Activated T-helper 9 cell treated with anti-CD3 and anti-CD28 coated beads, Interleukin-2, amount 50 U/mL, for 16 hours (primary cell): ENCODE measurements around the gene TMEM51.
A peak's percentile ranks its signal among the peaks of the same experiment; 100 is the strongest.

Experiments
- DNase-seq: peaks from one replicate; pipeline ENCODE4 v3.0.0-alpha.2; 2020; ENCODE audit warnings: low read depth

TMEM51 gene

DNA sequence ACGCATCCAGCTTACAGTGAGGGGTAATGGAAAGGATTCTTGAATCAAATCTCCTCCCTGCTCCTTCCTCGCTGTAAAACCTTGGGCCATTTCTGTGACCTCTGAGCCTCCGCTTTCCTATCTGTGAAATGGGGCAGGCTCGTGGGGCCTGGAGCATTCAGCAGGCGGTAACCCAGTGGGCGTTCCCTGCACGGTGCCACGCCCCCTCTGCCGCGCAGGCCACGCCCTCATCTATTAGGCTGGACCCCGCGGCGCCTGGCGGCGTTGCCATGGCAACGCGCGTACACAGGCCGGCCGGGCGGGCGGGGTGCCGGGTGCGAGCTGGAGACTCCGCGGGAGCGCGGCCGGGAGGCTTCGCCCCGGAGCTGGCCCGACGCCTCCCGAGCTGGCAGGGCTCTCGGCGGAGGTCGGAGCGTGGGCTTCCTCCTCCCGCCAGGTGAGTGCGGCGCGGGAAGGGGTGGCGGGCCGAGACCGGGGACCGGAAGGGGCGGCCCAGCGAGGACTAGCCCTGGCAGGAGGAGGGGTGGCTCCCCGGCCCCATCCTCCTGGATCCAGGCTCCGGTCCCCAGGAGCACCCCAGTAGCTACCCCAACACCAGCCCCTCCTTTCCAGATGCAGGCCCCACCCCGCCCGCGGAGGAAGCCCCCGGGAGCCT, 93.5 kb downstream of the TMEM51 start, which contains the start of gene FHAD1:
FHAD1 (plus strand) TSS at position 264 of the 655 bp plus-strand sequence. CDS start 4,562 bp downstream, outside the sequence.
- DNase-seq, result peak; percentile 27

DNA sequence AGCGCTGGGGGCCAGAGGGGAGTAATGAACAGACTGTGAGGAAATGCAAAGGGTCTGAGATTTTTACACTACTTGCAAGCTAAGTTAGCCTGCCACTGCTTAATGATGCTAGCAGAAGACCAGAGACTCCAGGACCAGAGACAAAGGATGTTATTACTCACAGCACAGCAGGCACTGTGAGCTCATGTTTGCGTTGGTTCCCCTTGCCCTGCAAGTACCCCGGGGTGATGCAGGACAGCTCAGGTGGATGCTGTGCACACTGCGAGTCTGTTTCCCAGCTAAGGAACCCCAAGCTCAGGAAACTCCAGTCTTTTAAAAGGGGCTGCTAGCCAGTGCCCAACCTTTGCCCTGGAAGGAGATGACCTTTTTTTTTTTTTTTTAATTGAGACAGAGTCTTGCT, 94.7 kb downstream of the TMEM51 start:
- DNase-seq, result no peak

DNA sequence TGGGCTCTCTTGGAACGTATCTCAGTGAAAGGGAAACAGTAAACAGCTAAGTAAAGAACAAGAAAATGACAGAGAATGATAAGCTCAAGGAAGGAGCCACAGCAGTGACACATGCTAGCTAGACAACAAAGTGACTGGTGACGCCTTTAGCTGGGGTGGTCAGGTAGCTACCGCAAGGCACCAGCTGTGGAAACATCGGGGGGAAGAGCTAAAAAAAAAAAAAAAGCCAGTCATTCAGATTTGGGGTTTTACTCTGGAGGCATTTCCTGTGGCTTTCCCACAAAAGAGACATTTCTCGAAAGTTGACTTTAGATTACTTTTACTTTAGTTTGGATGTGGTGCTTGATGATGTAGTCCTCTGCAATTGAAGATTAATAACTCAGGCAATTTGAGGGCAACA, 95.5 kb downstream of the TMEM51 start:
- DNase-seq, result peak; percentile 37

DNA sequence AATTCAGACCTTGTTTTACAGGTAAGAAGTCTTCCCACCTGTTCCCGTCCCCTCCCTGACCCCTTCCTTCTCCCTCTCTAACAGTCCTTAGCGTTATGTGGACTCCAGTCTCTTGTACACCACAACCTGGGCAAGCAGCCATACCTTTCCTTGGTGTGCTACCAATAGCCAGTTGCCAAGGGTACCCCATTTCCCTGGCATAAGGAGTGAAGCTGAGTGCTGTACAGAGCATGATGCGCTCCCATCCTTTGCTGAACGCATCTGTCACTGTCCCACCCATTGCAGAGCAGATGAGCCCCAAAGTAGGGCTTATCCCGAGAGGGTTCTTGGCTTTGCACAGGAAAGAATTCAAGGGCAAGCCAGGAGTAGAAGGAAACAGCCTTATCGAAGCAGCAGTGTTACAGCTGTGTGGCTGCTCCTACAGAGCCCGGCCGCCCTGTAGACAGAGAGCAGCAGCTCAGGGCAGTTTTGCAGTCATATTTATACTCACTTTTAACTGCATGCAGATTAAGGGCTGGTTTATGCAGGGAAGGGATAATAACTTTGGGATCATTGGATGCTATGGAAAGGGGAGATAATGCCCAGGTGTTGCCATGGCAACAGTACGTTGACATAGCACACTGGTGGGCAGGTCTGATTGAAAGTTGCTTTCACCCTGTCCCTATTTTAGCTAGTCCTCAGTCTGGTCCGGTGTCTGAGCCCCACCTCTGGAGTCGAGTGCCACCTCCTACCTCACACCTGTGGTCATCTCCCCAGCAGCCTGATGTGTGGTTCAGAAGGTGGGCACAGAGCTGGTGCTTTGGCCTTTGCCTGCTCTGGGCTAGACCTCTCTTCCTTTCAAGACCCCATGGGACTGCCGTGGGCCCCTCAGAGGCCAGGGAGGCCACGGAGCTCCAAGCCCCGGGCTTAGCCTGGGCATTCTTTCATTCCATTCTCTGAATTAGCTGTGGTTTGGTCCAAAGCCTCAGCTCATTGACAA, 98.6 kb downstream of the TMEM51 start:
- no peak for DNase-seq

DNA sequence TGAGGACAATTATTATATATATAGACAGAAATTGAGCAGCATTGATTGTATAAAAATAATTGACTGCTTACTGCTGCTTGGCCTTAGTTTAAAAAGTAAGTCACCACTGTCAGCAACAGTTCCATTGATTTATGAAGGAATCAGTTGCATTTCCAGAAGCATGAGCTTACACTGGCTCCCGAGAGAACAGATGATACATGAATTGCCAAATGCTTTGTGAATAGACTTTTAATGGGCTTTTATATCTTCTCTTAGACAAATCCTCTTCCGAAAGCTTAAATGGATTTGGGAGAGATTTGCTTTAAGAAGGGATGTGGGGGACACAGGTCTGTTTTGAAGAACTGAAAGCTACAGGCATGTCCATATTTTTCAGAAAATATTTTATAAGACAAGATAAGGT, 101.0 kb downstream of the TMEM51 start:
- DNase-seq, result no peak

DNA sequence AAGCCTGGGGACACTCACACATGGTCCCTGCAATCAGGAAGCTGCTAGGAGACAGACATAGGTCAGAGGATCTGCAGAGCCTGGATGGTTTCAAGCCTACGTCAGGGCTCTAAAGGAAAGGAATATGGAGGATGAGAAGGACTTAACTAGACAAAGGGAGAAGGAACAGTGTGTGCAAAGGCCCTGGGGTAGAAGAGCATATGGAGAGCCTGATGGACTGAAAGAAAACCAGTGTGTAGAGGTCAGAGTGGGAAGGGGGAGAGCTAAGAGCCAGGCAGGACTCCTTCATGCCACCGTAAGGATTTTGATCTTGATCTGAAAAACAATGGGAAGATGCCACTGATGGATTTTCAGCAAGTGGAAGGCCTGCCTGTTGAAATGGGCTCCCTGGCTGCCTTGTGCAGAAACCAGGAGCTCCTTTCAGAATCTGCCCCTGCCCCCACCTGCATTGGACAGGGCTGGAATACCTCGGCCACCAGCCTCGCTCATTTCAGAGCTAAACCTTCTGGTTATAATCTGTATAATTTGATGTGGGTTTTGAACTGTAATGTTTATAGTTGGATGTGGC, 102.1 kb downstream of the TMEM51 start:
- DNase-seq, result no peak

GRCh38 chr1:15256584-15256983, 103.0 kb downstream of the TMEM51 start:
- no peak for DNase-seq

- no peak for DNase-seq
Observed at GRCh38 chr1:15257309-15257708, 103.8 kb downstream of the TMEM51 start.

- no peak for DNase-seq
Observed at GRCh38 chr1:15258833-15259621, 105.5 kb downstream of the TMEM51 start.

DNA sequence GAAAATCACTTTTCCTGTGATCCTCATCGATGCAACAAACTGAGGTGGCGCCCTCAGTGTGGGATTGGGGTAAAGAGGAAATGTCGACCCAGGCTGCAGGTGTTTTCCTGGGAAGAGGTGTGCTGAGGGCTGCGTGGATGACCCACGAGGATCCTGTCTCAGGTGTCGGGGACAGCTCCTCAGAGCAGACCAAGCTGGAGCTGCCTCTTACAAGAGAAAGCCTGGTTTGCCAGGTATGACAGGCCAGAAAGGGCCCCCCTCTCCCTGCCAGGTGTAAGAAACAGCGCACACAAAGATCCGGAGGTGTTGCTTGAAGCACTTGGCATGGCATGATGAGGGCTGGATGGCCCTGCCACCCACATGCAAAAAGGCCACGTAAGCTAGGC, 106.1 kb downstream of the TMEM51 start:
- no peak for DNase-seq

- DNase-seq, result no peak
Observed at GRCh38 chr1:15260418-15261154, 107.0 kb downstream of the TMEM51 start.

DNA sequence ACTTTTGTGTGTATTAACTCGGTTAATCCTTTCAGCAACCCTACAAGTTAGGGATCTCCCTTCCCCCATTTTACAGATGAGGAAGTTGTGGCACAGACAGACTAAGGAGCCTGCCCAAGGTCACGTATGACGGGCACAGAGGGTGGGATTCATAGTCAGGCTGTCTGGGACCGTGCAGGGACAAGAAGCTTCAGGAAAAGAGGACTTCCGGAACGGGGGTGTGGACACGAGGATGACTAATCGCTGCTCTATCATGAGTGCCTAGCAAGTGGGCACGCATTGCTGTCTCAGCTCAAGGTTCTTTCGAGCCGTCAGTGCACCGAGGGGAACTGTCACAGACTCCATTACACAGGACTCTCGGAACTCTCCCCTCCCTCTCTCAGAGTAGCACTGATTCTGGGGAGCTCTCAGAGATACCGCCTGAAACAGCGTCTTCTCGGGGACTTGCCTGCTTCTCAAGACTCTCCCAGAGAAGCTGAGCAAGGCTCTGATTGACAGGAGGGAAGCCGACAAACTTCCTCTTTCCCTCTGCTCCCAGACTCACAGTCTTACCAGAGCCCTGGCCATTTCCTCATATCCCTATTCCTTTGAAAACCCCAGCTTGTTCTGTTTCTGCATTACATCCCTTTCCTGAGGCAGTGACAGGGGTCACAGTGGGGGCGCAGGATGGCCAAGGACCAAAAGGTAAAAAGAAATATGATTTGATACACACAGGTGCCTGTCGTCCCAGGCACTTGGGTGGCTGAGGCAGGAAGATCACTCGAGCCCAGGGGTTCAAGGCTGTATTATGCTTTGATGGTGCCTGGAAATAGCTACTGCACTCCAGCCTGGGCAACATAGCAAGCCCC, 107.8 kb downstream of the TMEM51 start:
- no peak for DNase-seq

DNA sequence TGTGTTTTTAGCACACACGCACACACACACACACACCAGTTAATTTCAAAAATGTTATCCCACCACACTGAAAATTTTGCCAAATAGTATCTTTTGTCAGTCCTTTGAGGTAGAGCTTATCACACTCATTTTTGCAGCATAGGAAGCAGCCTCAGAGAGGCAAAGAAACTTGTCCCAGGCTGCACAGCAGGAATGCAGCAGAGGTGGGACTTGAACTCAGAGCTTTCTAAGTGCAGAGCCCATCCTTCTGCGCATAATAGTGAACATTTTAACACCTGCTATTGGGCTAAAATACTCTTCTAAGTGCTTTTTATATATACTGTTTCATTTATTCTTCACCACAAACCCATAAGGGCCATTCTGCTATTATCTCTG, 108.4 kb downstream of the TMEM51 start:
- no peak for DNase-seq

- DNase-seq, result no peak
Observed at GRCh38 chr1:15262706-15263105, 109.2 kb downstream of the TMEM51 start.

GRCh38 chr1:15264769-15265168, 111.2 kb downstream of the TMEM51 start:
- DNase-seq, result no peak
